ENCODE results near the gene SLC8A2. TPM values are rescaled to one million over a fixed set of nuclear protein-coding genes. Genes with fewer than 3 reads are reported as not detected.

The SLC8A2 gene
- total and polyA plus RNA-seq, 2 donors (not counting 1 experiment from before 2014, with no cell fraction given): 0.07 TPM; not detected in 1

DNA sequence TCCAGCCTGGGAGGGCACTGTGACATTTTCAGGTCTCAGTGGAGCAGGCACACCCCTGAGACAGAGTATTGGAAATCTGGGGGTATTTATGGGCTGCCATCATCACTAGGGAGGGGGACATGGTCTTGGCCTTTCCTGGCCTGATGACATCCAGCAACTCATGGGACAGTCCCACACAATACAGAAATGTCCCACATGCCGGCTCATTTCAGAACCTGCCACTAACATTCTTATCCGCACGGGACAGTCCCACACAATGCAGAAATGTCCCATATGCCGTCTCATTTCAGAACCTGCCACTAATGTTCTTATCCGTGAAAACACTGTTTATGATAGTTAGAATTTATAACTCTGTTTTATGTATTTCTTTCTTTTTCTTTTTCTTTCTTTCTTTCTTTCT is 9.8 kb downstream of the SLC8A2 start:
- ChIA-PET CTCF (no interaction called here), POLR2A (no interaction called here)
- Histone ChIP-seq H3K27ac (ENCODE audit: low read length in 2 of 2) (no peak overlapping the region), H2AFZ (ENCODE audit: insufficient read depth, low read depth, low read length, poor library complexity, severe bottlenecking) (no peak overlapping the region), H3K9ac (ENCODE audit: low read length) (no peak overlapping the region), H3K4me2 (replicated peaks; ENCODE audit: low read depth, low read length, poor library complexity, severe bottlenecking) (no peak overlapping the region), H3K9me3 (ENCODE audit: control extremely low read depth in 1 of 3, control insufficient read depth in 2 of 3, insufficient read depth in 1 of 3, low read length in 2 of 3) (peaks cover 0 to under 1% (median 0%) of the 10 kb centered on the region in 3 donors), H3K79me2 (ENCODE audit: control insufficient read depth, insufficient read depth, low read length) (no peaks in the 10 kb centered on the region), H3K27me3 (replicated peaks in 1 of 4; ENCODE audit: control extremely low read depth in 1 of 4, control insufficient read depth in 3 of 4, insufficient read depth in 4 of 4, low read length in 3 of 4) (peaks cover 0 to 44% (median 17%) of the 10 kb centered on the region in 4 experiments), H3K4me3 (ENCODE audit: control extremely low read depth in 1 of 5, extremely low read depth in 1 of 5, insufficient read depth in 1 of 5, low read depth in 2 of 5, low read length in 4 of 5) (no peak overlapping the region), H3K36me3 (replicated peaks in 1 of 2; ENCODE audit: control extremely low read depth in 1 of 2, control insufficient read depth in 1 of 2, extremely low read depth in 1 of 2, insufficient read depth in 2 of 2, low read length in 1 of 2) (no peaks in the 10 kb centered on the region), H3K4me1 (ENCODE audit: control insufficient read depth in 2 of 2, insufficient read depth in 2 of 2, low read length in 2 of 2) (no peaks in the 10 kb centered on the region), H4K20me1 (ENCODE audit: control insufficient read depth, insufficient read depth, low read length, poor library complexity, severe bottlenecking) (no peaks in the 10 kb centered on the region)
- no peaks in the 10 kb centered on the region for H3K9me3 Mint-ChIP-seq (ENCODE audit: insufficient read depth)
- WGBS (ENCODE audit: insufficient coverage): no CpG with 5 or more reads among the region's 5 CpGs
- no peak overlapping the region for H3K27ac Mint-ChIP-seq
- TF ChIP-seq EZH2 (IDR thresholded peaks at IDR 0.05; ENCODE audit: borderline replicate concordance, insufficient read depth, low read depth, low read length, poor library complexity, severe bottlenecking): no peak
- TF ChIP-seq, protein P1, sequence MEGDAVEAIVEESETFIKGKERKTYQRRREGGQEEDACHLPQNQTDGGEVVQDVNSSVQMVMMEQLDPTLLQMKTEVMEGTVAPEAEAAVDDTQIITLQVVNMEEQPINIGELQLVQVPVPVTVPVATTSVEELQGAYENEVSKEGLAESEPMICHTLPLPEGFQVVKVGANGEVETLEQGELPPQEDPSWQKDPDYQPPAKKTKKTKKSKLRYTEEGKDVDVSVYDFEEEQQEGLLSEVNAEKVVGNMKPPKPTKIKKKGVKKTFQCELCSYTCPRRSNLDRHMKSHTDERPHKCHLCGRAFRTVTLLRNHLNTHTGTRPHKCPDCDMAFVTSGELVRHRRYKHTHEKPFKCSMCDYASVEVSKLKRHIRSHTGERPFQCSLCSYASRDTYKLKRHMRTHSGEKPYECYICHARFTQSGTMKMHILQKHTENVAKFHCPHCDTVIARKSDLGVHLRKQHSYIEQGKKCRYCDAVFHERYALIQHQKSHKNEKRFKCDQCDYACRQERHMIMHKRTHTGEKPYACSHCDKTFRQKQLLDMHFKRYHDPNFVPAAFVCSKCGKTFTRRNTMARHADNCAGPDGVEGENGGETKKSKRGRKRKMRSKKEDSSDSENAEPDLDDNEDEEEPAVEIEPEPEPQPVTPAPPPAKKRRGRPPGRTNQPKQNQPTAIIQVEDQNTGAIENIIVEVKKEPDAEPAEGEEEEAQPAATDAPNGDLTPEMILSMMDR (IDR thresholded peaks at IDR 0.05): no peak
- no peaks in the 10 kb centered on the region for H3K4me1 Mint-ChIP-seq
- H3K4me3 Mint-ChIP-seq: no peak overlapping the region
- peaks cover 28% of the 10 kb centered on the region for H3K27me3 Mint-ChIP-seq
- intact Hi-C loops (cut with micrococcal nuclease): no loop called here
- ATAC-seq (ENCODE audit: low read depth): no peak
- DNase-seq: no peak

DNA sequence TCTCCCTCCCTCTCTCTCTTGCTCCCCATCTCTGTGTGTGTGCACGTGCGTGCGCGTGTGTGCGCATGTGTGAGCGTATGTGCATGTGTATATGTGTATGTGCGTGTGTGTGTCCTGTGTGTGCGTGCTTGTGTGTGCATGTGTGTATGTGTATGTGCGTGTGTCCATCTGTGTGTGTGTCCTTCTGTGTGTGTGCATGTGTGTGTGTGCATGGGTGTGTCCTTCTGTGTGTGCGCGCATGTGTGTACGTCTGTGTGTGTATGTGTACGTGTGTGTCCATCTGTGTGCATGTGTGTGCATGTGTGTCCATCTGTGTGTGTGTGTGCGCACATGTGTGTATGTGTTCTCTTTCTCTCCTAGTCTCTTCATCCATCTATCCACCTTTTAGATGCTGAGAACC is 12.2 kb downstream of the SLC8A2 start:
- H4K20me1 ChIP-seq (ENCODE audit: control insufficient read depth, insufficient read depth, low read length, poor library complexity, severe bottlenecking): no peaks in the 10 kb centered on the region
- no peak overlapping the region for H3K4me3 Mint-ChIP-seq
- no peak overlapping the region for H3K27ac Mint-ChIP-seq
- WGBS (ENCODE audit: insufficient coverage): 97% methylated on average over 7 of the region's 14 CpGs
- no peaks in the 10 kb centered on the region for H3K79me2 ChIP-seq (ENCODE audit: control insufficient read depth, insufficient read depth, low read length)
- TF ChIP-seq, protein P1 (IDR thresholded peaks at IDR 0.05): no peak
- no peak for TF ChIP-seq EZH2 (IDR thresholded peaks at IDR 0.05; ENCODE audit: borderline replicate concordance, insufficient read depth, low read depth, low read length, poor library complexity, severe bottlenecking)
- peaks cover 4% of the 10 kb centered on the region for H3K9me3 Mint-ChIP-seq (ENCODE audit: insufficient read depth)
- DNase-seq: no peak
- H3K9ac ChIP-seq (ENCODE audit: low read length): no peak overlapping the region
- no peaks in the 10 kb centered on the region for H3K4me1 ChIP-seq (ENCODE audit: control insufficient read depth in 2 of 2, insufficient read depth in 2 of 2, low read length in 2 of 2)
- ATAC-seq (ENCODE audit: low read depth): no peak
- no peaks in the 10 kb centered on the region for H3K4me1 Mint-ChIP-seq
- H2AFZ ChIP-seq (ENCODE audit: insufficient read depth, low read depth, low read length, poor library complexity, severe bottlenecking): no peak overlapping the region
- no peaks in the 10 kb centered on the region for H3K36me3 ChIP-seq (replicated peaks in 1 of 2; ENCODE audit: control extremely low read depth in 1 of 2, control insufficient read depth in 1 of 2, extremely low read depth in 1 of 2, insufficient read depth in 2 of 2, low read length in 1 of 2)
- H3K27ac ChIP-seq (ENCODE audit: low read length in 2 of 2): no peak overlapping the region
- H3K4me2 ChIP-seq (replicated peaks; ENCODE audit: low read depth, low read length, poor library complexity, severe bottlenecking): no peak overlapping the region
- POLR2A ChIA-PET: no interaction called here
- CTCF ChIA-PET: interaction anchor here (0.6 kb wide), 1 partner anchor 1063 kb away, joined by 3 read pairs; no protein-coding TSS in a partner anchor
- H3K4me3 ChIP-seq (ENCODE audit: control extremely low read depth in 1 of 5, extremely low read depth in 1 of 5, insufficient read depth in 1 of 5, low read depth in 2 of 5, low read length in 4 of 5): no peak overlapping the region
- peaks cover 0 to 11% (median 6%) of the 10 kb centered on the region in 3 donors for H3K9me3 ChIP-seq (ENCODE audit: control extremely low read depth in 1 of 3, control insufficient read depth in 2 of 3, insufficient read depth in 1 of 3, low read length in 2 of 3)
- intact Hi-C loops (cut with micrococcal nuclease): no loop called here
- peaks cover 31% of the 10 kb centered on the region for H3K27me3 Mint-ChIP-seq
- peaks cover 0 to 47% (median 25%) of the 10 kb centered on the region in 4 experiments for H3K27me3 ChIP-seq (replicated peaks in 1 of 4; ENCODE audit: control extremely low read depth in 1 of 4, control insufficient read depth in 3 of 4, insufficient read depth in 4 of 4, low read length in 3 of 4)
